CD14-positive monocyte (primary cell): ENCODE results near the gene RARB. TPM values are rescaled to one million over a fixed set of nuclear protein-coding genes. Genes with fewer than 3 reads are reported as not detected.

Experiments
- DNase-seq, 3 donors: peaks; one replicate each; pipeline ENCODE4 v3.0.0-alpha.2; 2011 to 2022
- H2AFZ ChIP-seq: 2 replicates; pipeline ENCODE4 v1.6.0; 2012; ENCODE audit warnings: mild to moderate bottlenecking, low read depth, low read length, inconsistent platforms; ENCODE audit not compliant: insufficient read depth, poor library complexity, severe bottlenecking
- H3K27ac ChIP-seq, 2 donors: 1 replicate in 1 of 2; 2 replicates in 1 of 2; pipeline ENCODE4 v1.5.1; 2012 to 2013; ENCODE audit warnings: low read length in 2 of 2, control low read depth in 1 of 2, inconsistent platforms in 1 of 2, low read depth in 1 of 2, mild to moderate bottlenecking in 1 of 2
- H3K27me3 ChIP-seq, 2 donors: one replicate each; pipeline versions ENCODE4 v1.6.0 to v1.6.1; 2011 to 2013; ENCODE audit warnings: low read length in 2 of 2; ENCODE audit not compliant: control insufficient read depth in 2 of 2, insufficient read depth in 2 of 2
- H3K36me3 ChIP-seq, 2 donors: replicated peaks in 1 of 2; 1 replicate in 1 of 2; 2 replicates in 1 of 2; pipeline versions ENCODE4 v1.5.1 to v1.6.1; 2012 to 2013; ENCODE audit warnings: low read length in 2 of 2, control low read depth in 1 of 2, inconsistent platforms in 1 of 2, mild to moderate bottlenecking in 1 of 2; ENCODE audit not compliant: insufficient read depth in 2 of 2, control insufficient read depth in 1 of 2
- H3K4me1 ChIP-seq, 2 donors: 1 replicate in 1 of 2; 2 replicates in 1 of 2; pipeline versions ENCODE4 v1.5.1 to v1.6.1; 2012 to 2013; ENCODE audit warnings: low read length in 2 of 2, control low read depth in 1 of 2, inconsistent platforms in 1 of 2, mild to moderate bottlenecking in 1 of 2, moderate library complexity in 1 of 2; ENCODE audit not compliant: insufficient read depth in 2 of 2, control insufficient read depth in 1 of 2
- H3K4me2 ChIP-seq: replicated peaks from 2 replicates; pipeline ENCODE3; 2012; ENCODE audit warnings: low read length, moderate library complexity, mild to moderate bottlenecking; ENCODE audit not compliant: poor library complexity, severe bottlenecking; ENCODE audit errors: extremely low read depth
- H3K4me3 ChIP-seq, 3 experiments: fragments of 200-600 bp in 1 of 3; sonication (generic) in 1 of 3; replicated peaks in 1 of 3; 1 replicate in 2 of 3; 2 replicates in 1 of 3; pipeline ENCODE4 v1.5.1; 2011 to 2013; ENCODE audit warnings: low read length in 3 of 3, mild to moderate bottlenecking in 3 of 3, control low read depth in 2 of 3, low read depth in 2 of 3, inconsistent platforms in 1 of 3, moderate library complexity in 1 of 3
- H3K79me2 ChIP-seq: 2 replicates; pipeline ENCODE4 v1.6.0; 2012; ENCODE audit warnings: mild to moderate bottlenecking, control low read depth, inconsistent platforms, low read length, moderate library complexity; ENCODE audit not compliant: insufficient read depth
- H3K9ac ChIP-seq: 2 replicates; pipeline ENCODE4 v1.6.0; 2017; ENCODE audit warnings: low read length, mild to moderate bottlenecking; ENCODE audit not compliant: insufficient read depth, poor library complexity, severe bottlenecking
- H3K9me3 ChIP-seq, 2 donors: replicated peaks in 1 of 2; 1 replicate in 1 of 2; 2 replicates in 1 of 2; pipeline versions ENCODE4 v1.5.1 to v1.6.1; 2012 to 2013; ENCODE audit warnings: low read length in 2 of 2, control low read depth in 1 of 2; ENCODE audit not compliant: control insufficient read depth in 1 of 2, insufficient read depth in 1 of 2
- H4K20me1 ChIP-seq: 2 replicates; pipeline ENCODE4 v1.6.0; 2012; ENCODE audit warnings: mild to moderate bottlenecking, low read length, control low read depth, moderate library complexity; ENCODE audit not compliant: insufficient read depth
- H3K27ac Mint-ChIP-seq, 7 donors: one replicate each; pipeline ENCODE4 v1.8.0; 2020; ENCODE audit warnings: mild to moderate bottlenecking in 7 of 7, mixed read lengths in 7 of 7, moderate library complexity in 6 of 7, inconsistent platforms in 2 of 7
- H3K27me3 Mint-ChIP-seq, 3 donors: one replicate each; pipeline ENCODE4 v1.8.0; 2021 to 2022; ENCODE audit warnings: low read depth in 3 of 3, mild to moderate bottlenecking in 3 of 3, mixed read lengths in 3 of 3, moderate library complexity in 3 of 3, inconsistent platforms in 1 of 3
- H3K36me3 Mint-ChIP-seq, 2 donors: one replicate each; pipeline ENCODE4 v1.8.0; 2020; ENCODE audit warnings: mixed read lengths in 2 of 2, inconsistent platforms in 1 of 2, mild to moderate bottlenecking in 1 of 2
- H3K4me1 Mint-ChIP-seq: one replicate; pipeline ENCODE4 v1.8.0; 2020; ENCODE audit warnings: mild to moderate bottlenecking, mixed read lengths
- H3K4me3 Mint-ChIP-seq, 2 donors: one replicate each; pipeline ENCODE4 v1.8.0; 2020; ENCODE audit warnings: mild to moderate bottlenecking in 2 of 2, mixed read lengths in 2 of 2, moderate library complexity in 1 of 2
- H3K9me3 Mint-ChIP-seq, 7 donors: one replicate each; pipeline ENCODE4 v1.8.0; 2020 to 2022; ENCODE audit warnings: mixed read lengths in 7 of 7, mild to moderate bottlenecking in 6 of 7, moderate library complexity in 6 of 7, inconsistent platforms in 2 of 7
- WGBS: methylation state at CpG from one replicate; pipeline ENCODE4 v1.1.5; 2013; ENCODE audit warnings: missing lambda C conversion rate; ENCODE audit not compliant: insufficient coverage; 5-methylcytosine and 5-hydroxymethylcytosine counted together
- intact Hi-C, 2 donors: fragments of 100-400 bp; cut with micrococcal nuclease; formaldehyde crosslinking; loops; one replicate each; pipeline versions ENCODE4 v1.15.0 to v1.15.1; 2023
- polyA plus RNA-seq, 3 donors: library from polyadenylated mRNA; depleted of rRNA in 1 of 3; unstranded in 2 of 3; stranded (reverse) in 1 of 3; fragments of 300-500 nt in 2 of 3; fragments of >200 nt in 1 of 3; fragmentation: Illumina TruSeq in 2 of 3; gene quantifications; 1 replicate in 2 of 3; 2 replicates in 1 of 3; pipeline ENCODE4 v1.2.3, GENCODE V29; 2012 to 2021
- TF ChIP-seq, protein P1 (sequence below): fragments of 200-600 bp; IDR thresholded peaks from one replicate; pipeline ENCODE4 v1.8.0; 2022; ENCODE audit warnings: antibody characterized with exemption, mild to moderate bottlenecking

RARB gene
- polyA plus RNA-seq, 3 donors = not detected

DNA sequence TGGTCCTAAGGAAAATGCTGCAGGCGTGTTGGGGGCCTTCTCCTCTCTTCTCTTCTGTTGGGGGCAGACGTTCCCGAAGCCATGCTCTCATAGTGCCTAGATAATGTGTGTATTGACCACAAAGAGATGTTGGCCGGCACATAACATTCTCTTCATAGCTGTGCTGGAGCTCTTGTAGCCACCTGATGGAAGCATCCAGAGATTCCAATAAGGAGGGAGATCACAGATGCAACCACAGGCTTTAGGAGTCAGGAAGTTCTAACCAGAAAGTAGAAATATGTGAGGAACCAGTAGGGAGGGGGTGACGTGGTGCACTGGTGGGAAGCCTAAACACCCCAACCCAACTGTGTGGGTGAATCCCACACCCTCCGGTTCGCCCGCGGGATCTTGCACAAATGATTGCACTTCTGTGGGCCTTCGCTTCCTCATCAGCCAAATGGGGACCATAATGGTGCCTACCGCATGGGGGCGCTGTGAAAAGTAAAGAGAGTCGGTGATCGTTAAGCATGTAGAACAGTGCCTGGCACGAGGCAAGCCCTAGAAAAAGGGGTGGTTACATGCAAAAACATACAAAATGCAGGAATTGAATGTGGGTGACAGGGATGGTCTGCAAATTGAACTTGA, 148.9 kb downstream of the RARB start:
- TF ChIP-seq, protein P1, sequence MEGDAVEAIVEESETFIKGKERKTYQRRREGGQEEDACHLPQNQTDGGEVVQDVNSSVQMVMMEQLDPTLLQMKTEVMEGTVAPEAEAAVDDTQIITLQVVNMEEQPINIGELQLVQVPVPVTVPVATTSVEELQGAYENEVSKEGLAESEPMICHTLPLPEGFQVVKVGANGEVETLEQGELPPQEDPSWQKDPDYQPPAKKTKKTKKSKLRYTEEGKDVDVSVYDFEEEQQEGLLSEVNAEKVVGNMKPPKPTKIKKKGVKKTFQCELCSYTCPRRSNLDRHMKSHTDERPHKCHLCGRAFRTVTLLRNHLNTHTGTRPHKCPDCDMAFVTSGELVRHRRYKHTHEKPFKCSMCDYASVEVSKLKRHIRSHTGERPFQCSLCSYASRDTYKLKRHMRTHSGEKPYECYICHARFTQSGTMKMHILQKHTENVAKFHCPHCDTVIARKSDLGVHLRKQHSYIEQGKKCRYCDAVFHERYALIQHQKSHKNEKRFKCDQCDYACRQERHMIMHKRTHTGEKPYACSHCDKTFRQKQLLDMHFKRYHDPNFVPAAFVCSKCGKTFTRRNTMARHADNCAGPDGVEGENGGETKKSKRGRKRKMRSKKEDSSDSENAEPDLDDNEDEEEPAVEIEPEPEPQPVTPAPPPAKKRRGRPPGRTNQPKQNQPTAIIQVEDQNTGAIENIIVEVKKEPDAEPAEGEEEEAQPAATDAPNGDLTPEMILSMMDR = peak; percentile 15
- Histone ChIP-seq H3K9ac (no peak overlapping the region), H3K4me2 (no peak overlapping the region), H3K36me3 (no peaks in the 10 kb centered on the region), H3K4me1 (no peaks in the 10 kb centered on the region), H3K4me3 (no peak overlapping the region), H3K27ac (no peak overlapping the region), H3K9me3 (no peaks in the 10 kb centered on the region), H4K20me1 (no peaks in the 10 kb centered on the region), H3K27me3 (no peaks in the 10 kb centered on the region), H3K79me2 (no peaks in the 10 kb centered on the region), H2AFZ (no peak overlapping the region)
- no peaks in the 10 kb centered on the region for H3K36me3 Mint-ChIP-seq
- no peak for DNase-seq
- intact Hi-C loops = no loop called here
- peaks cover 3% of the 10 kb centered on the region for H3K4me1 Mint-ChIP-seq
- H3K27me3 Mint-ChIP-seq = peaks cover 3 to 6% (median 4%) of the 10 kb centered on the region in 3 donors
- H3K9me3 Mint-ChIP-seq = no peaks in the 10 kb centered on the region
- no peak overlapping the region for H3K4me3 Mint-ChIP-seq
- 85% methylated on average over 9 of the region's 15 CpGs for WGBS
- peak overlapping the region in 1 of 7 donors; percentile 27 for H3K27ac Mint-ChIP-seq

- Histone ChIP-seq H2AFZ (no peak overlapping the region), H3K36me3 (no peaks in the 10 kb centered on the region), H3K4me3 (no peak overlapping the region), H3K4me2 (no peak overlapping the region), H4K20me1 (no peaks in the 10 kb centered on the region), H3K9me3 (no peaks in the 10 kb centered on the region), H3K79me2 (no peaks in the 10 kb centered on the region), H3K27me3 (no peaks in the 10 kb centered on the region), H3K9ac (no peak overlapping the region), H3K4me1 (no peaks in the 10 kb centered on the region), H3K27ac (no peak overlapping the region)
- Mint-ChIP-seq H3K4me1 (peaks cover 8% of the 10 kb centered on the region), H3K4me3 (no peak overlapping the region), H3K36me3 (no peaks in the 10 kb centered on the region), H3K27me3 (peaks cover 4 to 6% (median 5%) of the 10 kb centered on the region in 3 donors), H3K27ac (no peak overlapping the region), H3K9me3 (no peaks in the 10 kb centered on the region)
- intact Hi-C loops = no loop called here
- DNase-seq = no peak
- no CpG with 5 or more reads among the region's 10 CpGs for WGBS
- TF ChIP-seq, protein P1 = no peak
Measured at GRCh38 chr3:25578059-25578458, 150.0 kb downstream of the RARB start.
